ENCODE measurements around the gene EXOC4. TPM values are rescaled to one million over a fixed set of nuclear protein-coding genes. Genes with fewer than 3 reads are reported as not detected.

EXOC4 gene
- polyA plus RNA-seq, 1 experiment: 45.9 TPM

DNA sequence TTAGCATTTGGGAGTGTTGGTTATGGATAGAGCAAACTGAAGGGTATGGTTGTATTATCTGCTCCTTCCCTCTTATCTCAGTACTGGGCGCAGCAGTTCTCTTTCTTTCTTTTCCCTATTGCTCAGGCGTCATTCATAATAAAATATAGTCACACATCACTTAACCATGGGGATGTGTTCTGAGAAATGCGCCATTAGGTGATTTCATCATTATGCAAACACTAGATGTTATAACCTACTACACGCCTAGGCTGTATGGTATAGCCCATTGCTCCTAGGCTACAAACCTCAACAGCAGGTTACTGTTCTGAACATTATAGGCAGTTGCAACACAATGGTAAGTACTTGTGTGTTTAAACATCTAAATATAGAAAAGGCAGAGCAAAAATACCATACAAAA is 401.7 kb downstream of the EXOC4 start:
- DNase-seq (ENCODE audit: low read depth): no peak
- ChIA-PET CTCF (interaction anchor here (0.7 to 0.8 kb wide), 2 partner anchors 22 to 35 kb away, joined by 3 to 4 read pairs; no protein-coding TSS in a partner anchor), POLR2A (no interaction called here)
- no peak overlapping the region for H3K4me3 ChIP-seq (ENCODE audit: low read depth, low read length)
- no peaks in the 10 kb centered on the region for H3K36me3 ChIP-seq (ENCODE audit: control insufficient read depth, insufficient read depth, low read length)
- H3K27me3 ChIP-seq (ENCODE audit: control insufficient read depth, insufficient read depth, low read length): no peaks in the 10 kb centered on the region
- TF ChIP-seq, protein P1, sequence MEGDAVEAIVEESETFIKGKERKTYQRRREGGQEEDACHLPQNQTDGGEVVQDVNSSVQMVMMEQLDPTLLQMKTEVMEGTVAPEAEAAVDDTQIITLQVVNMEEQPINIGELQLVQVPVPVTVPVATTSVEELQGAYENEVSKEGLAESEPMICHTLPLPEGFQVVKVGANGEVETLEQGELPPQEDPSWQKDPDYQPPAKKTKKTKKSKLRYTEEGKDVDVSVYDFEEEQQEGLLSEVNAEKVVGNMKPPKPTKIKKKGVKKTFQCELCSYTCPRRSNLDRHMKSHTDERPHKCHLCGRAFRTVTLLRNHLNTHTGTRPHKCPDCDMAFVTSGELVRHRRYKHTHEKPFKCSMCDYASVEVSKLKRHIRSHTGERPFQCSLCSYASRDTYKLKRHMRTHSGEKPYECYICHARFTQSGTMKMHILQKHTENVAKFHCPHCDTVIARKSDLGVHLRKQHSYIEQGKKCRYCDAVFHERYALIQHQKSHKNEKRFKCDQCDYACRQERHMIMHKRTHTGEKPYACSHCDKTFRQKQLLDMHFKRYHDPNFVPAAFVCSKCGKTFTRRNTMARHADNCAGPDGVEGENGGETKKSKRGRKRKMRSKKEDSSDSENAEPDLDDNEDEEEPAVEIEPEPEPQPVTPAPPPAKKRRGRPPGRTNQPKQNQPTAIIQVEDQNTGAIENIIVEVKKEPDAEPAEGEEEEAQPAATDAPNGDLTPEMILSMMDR (IDR thresholded peaks at IDR 0.05; ENCODE audit: insufficient read depth, low read depth, low read length): no peak

GRCh38 chr7:133662276-133662675 is 409.4 kb downstream of the EXOC4 start:
- no peak for DNase-seq (ENCODE audit: low read depth)
- H3K36me3 ChIP-seq (ENCODE audit: control insufficient read depth, insufficient read depth, low read length): no peaks in the 10 kb centered on the region
- ChIA-PET POLR2A (no interaction called here), CTCF (interaction anchor here (1.5 kb wide), 1 partner anchor 26 kb away, joined by 4 read pairs; no protein-coding TSS in a partner anchor)
- H3K27me3 ChIP-seq (ENCODE audit: control insufficient read depth, insufficient read depth, low read length): no peaks in the 10 kb centered on the region
- H3K4me3 ChIP-seq (ENCODE audit: low read depth, low read length): no peak overlapping the region
- TF ChIP-seq, protein P1 (IDR thresholded peaks at IDR 0.05; ENCODE audit: insufficient read depth, low read depth, low read length): no peak

- Histone ChIP-seq H3K36me3 (ENCODE audit: control insufficient read depth, insufficient read depth, low read length) (no peaks in the 10 kb centered on the region), H3K27me3 (ENCODE audit: control insufficient read depth, insufficient read depth, low read length) (no peaks in the 10 kb centered on the region), H3K4me3 (ENCODE audit: low read depth, low read length) (no peak overlapping the region)
- ChIA-PET CTCF (no interaction called here), POLR2A (no interaction called here)
- no peak for DNase-seq (ENCODE audit: low read depth)
- TF ChIP-seq, protein P1 (IDR thresholded peaks at IDR 0.05; ENCODE audit: insufficient read depth, low read depth, low read length): no peak
Observed at GRCh38 chr7:133662830-133663229, 410.0 kb downstream of the EXOC4 start.

GRCh38 chr7:133664528-133664927 is 411.6 kb downstream of the EXOC4 start:
- ChIA-PET POLR2A (no interaction called here), CTCF (no interaction called here)
- TF ChIP-seq, protein P1 (IDR thresholded peaks at IDR 0.05; ENCODE audit: insufficient read depth, low read depth, low read length): no peak
- no peak for DNase-seq (ENCODE audit: low read depth)
- H3K36me3 ChIP-seq (ENCODE audit: control insufficient read depth, insufficient read depth, low read length): no peaks in the 10 kb centered on the region
- no peak overlapping the region for H3K4me3 ChIP-seq (ENCODE audit: low read depth, low read length)
- no peaks in the 10 kb centered on the region for H3K27me3 ChIP-seq (ENCODE audit: control insufficient read depth, insufficient read depth, low read length)

DNA sequence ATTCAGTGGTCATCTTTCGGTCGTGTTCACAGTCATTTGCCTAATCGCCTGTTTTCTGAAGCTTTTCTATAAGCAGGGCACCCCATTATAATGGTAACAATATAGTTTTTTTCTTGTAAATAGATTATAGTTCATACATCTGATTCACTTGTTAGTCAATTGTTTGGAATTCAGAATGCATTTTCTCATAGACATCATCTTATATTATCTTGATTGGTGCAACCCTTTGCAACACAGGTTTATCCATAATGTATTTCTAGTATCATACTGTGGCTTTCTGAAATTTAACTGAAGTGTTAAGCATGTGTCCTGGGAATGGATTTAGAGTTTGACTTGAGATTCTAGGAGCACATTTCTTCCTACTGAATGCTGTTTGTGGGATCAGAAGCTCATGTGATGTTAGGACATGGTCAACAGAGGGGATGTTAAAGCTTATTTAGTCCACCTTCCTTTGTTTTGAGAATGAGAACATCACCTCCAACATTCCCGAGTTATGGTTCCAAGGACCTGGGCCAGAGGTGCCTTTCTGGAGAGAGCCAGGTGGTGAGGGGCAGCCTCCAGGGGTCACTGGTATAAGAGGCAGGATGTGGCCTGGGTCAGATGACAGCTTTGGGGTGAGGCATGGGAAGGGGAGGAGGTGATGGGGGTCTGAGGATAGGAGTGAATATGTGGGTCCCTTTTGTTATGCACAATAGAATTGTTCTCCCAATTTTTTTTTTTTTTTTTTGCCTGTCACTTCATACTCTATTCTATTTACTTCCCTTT is 415.6 kb downstream of the EXOC4 start:
- POLR2A ChIA-PET: no interaction called here

More for the DNA sequence above, 415.6 kb downstream of the EXOC4 start:
- no peak for DNase-seq (ENCODE audit: low read depth)
- TF ChIP-seq, protein P1 (IDR thresholded peaks at IDR 0.05; ENCODE audit: insufficient read depth, low read depth, low read length): no peak
- no peak overlapping the region for H3K4me3 ChIP-seq (ENCODE audit: low read depth, low read length)
- H3K36me3 ChIP-seq (ENCODE audit: control insufficient read depth, insufficient read depth, low read length): no peaks in the 10 kb centered on the region
- no peaks in the 10 kb centered on the region for H3K27me3 ChIP-seq (ENCODE audit: control insufficient read depth, insufficient read depth, low read length)
- CTCF ChIA-PET: interaction anchor here (1.6 kb wide), 1 partner anchor 9 kb away, joined by 4 read pairs; no protein-coding TSS in a partner anchor
